HL-60 (cell line): ENCODE measurements around the gene UNC93A.

Experiments
- POLR2AphosphoS5 ChIP-seq: IDR thresholded peaks from 2 replicates; pipeline ENCODE4 v1.6.1; 2012; ENCODE audit warnings: low read depth
- TF ChIP-seq, protein P1 (sequence below): IDR thresholded peaks from one replicate; pipeline ENCODE4 v1.5.1; 2011; ENCODE audit warnings: low read length, control low read depth, inconsistent platforms; ENCODE audit not compliant: insufficient read depth
- TF ChIP-seq, protein P2 (sequence below): IDR thresholded peaks from 2 replicates; pipeline ENCODE4 v1.6.1; 2012; ENCODE audit warnings: low read depth; ENCODE audit not compliant: insufficient replicate concordance

DNA sequence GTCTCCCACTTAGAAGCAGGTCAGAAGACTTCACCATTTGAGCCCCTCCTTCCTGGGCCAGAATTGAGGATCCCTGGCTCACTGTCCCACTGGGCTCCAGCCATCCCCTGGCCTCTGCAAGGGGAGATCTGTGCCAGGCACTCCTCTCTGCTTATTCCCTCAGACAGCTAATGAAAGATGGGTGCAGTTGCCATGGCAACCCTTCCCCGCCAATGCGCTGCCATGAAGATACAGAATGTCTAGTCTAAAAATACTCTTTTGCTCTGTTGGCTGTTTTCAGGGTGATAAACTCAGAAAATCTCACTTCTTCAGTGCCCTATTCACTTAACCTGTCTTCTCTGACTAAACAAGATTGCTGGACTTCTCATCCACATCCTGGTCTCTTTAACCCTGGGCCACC, 20.2 kb downstream of the UNC93A start:
- TF ChIP-seq, protein P1, sequence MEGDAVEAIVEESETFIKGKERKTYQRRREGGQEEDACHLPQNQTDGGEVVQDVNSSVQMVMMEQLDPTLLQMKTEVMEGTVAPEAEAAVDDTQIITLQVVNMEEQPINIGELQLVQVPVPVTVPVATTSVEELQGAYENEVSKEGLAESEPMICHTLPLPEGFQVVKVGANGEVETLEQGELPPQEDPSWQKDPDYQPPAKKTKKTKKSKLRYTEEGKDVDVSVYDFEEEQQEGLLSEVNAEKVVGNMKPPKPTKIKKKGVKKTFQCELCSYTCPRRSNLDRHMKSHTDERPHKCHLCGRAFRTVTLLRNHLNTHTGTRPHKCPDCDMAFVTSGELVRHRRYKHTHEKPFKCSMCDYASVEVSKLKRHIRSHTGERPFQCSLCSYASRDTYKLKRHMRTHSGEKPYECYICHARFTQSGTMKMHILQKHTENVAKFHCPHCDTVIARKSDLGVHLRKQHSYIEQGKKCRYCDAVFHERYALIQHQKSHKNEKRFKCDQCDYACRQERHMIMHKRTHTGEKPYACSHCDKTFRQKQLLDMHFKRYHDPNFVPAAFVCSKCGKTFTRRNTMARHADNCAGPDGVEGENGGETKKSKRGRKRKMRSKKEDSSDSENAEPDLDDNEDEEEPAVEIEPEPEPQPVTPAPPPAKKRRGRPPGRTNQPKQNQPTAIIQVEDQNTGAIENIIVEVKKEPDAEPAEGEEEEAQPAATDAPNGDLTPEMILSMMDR: no peak
- TF ChIP-seq, protein P2, sequence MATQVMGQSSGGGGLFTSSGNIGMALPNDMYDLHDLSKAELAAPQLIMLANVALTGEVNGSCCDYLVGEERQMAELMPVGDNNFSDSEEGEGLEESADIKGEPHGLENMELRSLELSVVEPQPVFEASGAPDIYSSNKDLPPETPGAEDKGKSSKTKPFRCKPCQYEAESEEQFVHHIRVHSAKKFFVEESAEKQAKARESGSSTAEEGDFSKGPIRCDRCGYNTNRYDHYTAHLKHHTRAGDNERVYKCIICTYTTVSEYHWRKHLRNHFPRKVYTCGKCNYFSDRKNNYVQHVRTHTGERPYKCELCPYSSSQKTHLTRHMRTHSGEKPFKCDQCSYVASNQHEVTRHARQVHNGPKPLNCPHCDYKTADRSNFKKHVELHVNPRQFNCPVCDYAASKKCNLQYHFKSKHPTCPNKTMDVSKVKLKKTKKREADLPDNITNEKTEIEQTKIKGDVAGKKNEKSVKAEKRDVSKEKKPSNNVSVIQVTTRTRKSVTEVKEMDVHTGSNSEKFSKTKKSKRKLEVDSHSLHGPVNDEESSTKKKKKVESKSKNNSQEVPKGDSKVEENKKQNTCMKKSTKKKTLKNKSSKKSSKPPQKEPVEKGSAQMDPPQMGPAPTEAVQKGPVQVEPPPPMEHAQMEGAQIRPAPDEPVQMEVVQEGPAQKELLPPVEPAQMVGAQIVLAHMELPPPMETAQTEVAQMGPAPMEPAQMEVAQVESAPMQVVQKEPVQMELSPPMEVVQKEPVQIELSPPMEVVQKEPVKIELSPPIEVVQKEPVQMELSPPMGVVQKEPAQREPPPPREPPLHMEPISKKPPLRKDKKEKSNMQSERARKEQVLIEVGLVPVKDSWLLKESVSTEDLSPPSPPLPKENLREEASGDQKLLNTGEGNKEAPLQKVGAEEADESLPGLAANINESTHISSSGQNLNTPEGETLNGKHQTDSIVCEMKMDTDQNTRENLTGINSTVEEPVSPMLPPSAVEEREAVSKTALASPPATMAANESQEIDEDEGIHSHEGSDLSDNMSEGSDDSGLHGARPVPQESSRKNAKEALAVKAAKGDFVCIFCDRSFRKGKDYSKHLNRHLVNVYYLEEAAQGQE: no peak
- no peak for TF ChIP-seq POLR2AphosphoS5
